Superior temporal gyrus (tissue), 1 donor: ENCODE measurements around the gene ITGB1.

ENCODE experiments used
- DNase-seq: peaks from one replicate; pipeline ENCODE4 v3.0.0-alpha.2; 2016; ENCODE audit errors: extremely low spot score

ITGB1 gene

GRCh38 chr10:32889631-32890212, 68.3 kb downstream of the ITGB1 start:
- no peak for DNase-seq

- no peak for DNase-seq
Measured at GRCh38 chr10:32888161-32888927, 69.7 kb downstream of the ITGB1 start.

- no peak for DNase-seq
Measured at GRCh38 chr10:32887481-32887880, 70.5 kb downstream of the ITGB1 start.

- DNase-seq: no peak
Measured at GRCh38 chr10:32882076-32882475, 76.0 kb downstream of the ITGB1 start.

GRCh38 chr10:32878646-32879045, 79.4 kb downstream of the ITGB1 start:
- DNase-seq: no peak

- no peak for DNase-seq
Measured at GRCh38 chr10:32877915-32878314, 80.1 kb downstream of the ITGB1 start.

- DNase-seq: no peak
Measured at GRCh38 chr10:32865170-32865569, 92.9 kb downstream of the ITGB1 start.

GRCh38 chr10:32854435-32854834, 103.6 kb downstream of the ITGB1 start:
- DNase-seq: no peak

- DNase-seq: no peak
Measured at GRCh38 chr10:32851301-32851700, 106.7 kb downstream of the ITGB1 start.
